Keratinocyte (primary cell): ENCODE data around the gene TOX2. TPM values are rescaled to one million over a fixed set of nuclear protein-coding genes. Genes with fewer than 3 reads are reported as not detected.

Experiments
- DNase-seq: peaks from one replicate; pipeline ENCODE4 v3.0.0-alpha.2; 2011; ENCODE audit warnings: low read depth, missing footprints, low spot score
- FAIRE-seq: peaks from 2 replicates; lab custom pipeline; 2011; peaks lifted over from hg19 to GRCh38; lab: Jason Lieb, UNC
- H2AFZ ChIP-seq: 2 replicates; pipeline ENCODE4 v1.6.0; 2012; ENCODE audit warnings: low read length, control low read depth, inconsistent platforms; ENCODE audit not compliant: control insufficient read depth
- H3K27ac ChIP-seq: 2 replicates; pipeline ENCODE4 v1.5.1; 2011; ENCODE audit warnings: low read length; ENCODE audit not compliant: control insufficient read depth, insufficient read depth
- H3K27me3 ChIP-seq: 3 replicates; pipeline ENCODE4 v1.6.0; 2011; ENCODE audit warnings: low read length; ENCODE audit not compliant: control insufficient read depth, insufficient read depth; ENCODE audit errors: extremely low read depth
- H3K36me3 ChIP-seq, 2 experiments: 2 replicates in 1 of 2; 3 replicates in 1 of 2; pipeline ENCODE4 v1.5.1; 2011; ENCODE audit warnings: low read length in 2 of 2, mild to moderate bottlenecking in 1 of 2; ENCODE audit not compliant: control insufficient read depth in 2 of 2, insufficient read depth in 2 of 2; ENCODE audit errors: extremely low read depth in 1 of 2
- H3K4me1 ChIP-seq: 3 replicates; pipeline ENCODE4 v1.5.1; 2011; ENCODE audit warnings: low read length; ENCODE audit not compliant: control insufficient read depth, insufficient read depth; ENCODE audit errors: extremely low read depth
- H3K4me2 ChIP-seq: 3 replicates; pipeline ENCODE4 v1.6.0; 2011; ENCODE audit warnings: low read depth, low read length; ENCODE audit not compliant: control insufficient read depth, insufficient read depth; ENCODE audit errors: extremely low read depth
- H3K4me3 ChIP-seq, 3 experiments: fragments of 200-600 bp in 1 of 3; sonication (generic) in 1 of 3; 2 replicates in 2 of 3; 3 replicates in 1 of 3; pipeline ENCODE4 v1.5.1; 2011 to 2016; ENCODE audit warnings: low read length in 3 of 3, mild to moderate bottlenecking in 3 of 3, control low read depth in 2 of 3, inconsistent platforms in 1 of 3, low read depth in 1 of 3, mixed read lengths in 1 of 3, mixed run types in 1 of 3, moderate library complexity in 1 of 3; ENCODE audit not compliant: control insufficient read depth in 2 of 3, insufficient read depth in 2 of 3; ENCODE audit errors: extremely low read depth in 1 of 3
- H3K79me2 ChIP-seq: 2 replicates; pipeline ENCODE4 v1.6.0; 2012; ENCODE audit warnings: low read length; ENCODE audit not compliant: control insufficient read depth, insufficient read depth
- H3K9ac ChIP-seq: 3 replicates; pipeline ENCODE4 v1.6.0; 2011; ENCODE audit warnings: low read length; ENCODE audit not compliant: control insufficient read depth, insufficient read depth; ENCODE audit errors: extremely low read depth
- H3K9me1 ChIP-seq: 3 replicates; pipeline ENCODE4 v1.6.0; 2011; ENCODE audit warnings: low read length; ENCODE audit not compliant: control insufficient read depth, insufficient read depth; ENCODE audit errors: extremely low read depth
- H3K9me3 ChIP-seq: 2 replicates; pipeline ENCODE4 v1.5.1; 2012; ENCODE audit warnings: low read depth, low read length; ENCODE audit not compliant: control insufficient read depth
- H4K20me1 ChIP-seq: 3 replicates; pipeline ENCODE4 v1.6.0; 2011; ENCODE audit warnings: low read length; ENCODE audit not compliant: control insufficient read depth, insufficient read depth; ENCODE audit errors: extremely low read depth
- CTCF ChIP-seq, 3 experiments: IDR thresholded peaks in 1 of 3; conservative IDR thresholded peaks in 1 of 3; optimal IDR thresholded peaks in 1 of 3; 2 replicates in 2 of 3; 3 replicates in 1 of 3; pipeline versions ENCODE3 to v1.5.1; 2011; ENCODE audit warnings: low read length in 3 of 3, mild to moderate bottlenecking in 3 of 3, moderate library complexity in 2 of 3, control low read depth in 1 of 3, inconsistent platforms in 1 of 3; ENCODE audit not compliant: insufficient read depth in 2 of 3; ENCODE audit errors: extremely low read depth in 1 of 3
- EZH2 ChIP-seq: IDR thresholded peaks from one replicate; pipeline ENCODE4 v1.6.1; 2012; ENCODE audit warnings: inconsistent platforms, mild to moderate bottlenecking, low read length, moderate library complexity
- dilution Hi-C: fragments of 300-500 bp; cut with MboI; formaldehyde crosslinking; loops from one replicate; pipeline ENCODE4 v1.7.0; 2020; ENCODE audit warnings: low sequenced_read_pairs; ENCODE audit not compliant: extremely low pct_ligation_motif_present
- polyA plus RNA-seq, 5 experiments: library from polyadenylated mRNA; depleted of rRNA in 3 of 5; stranded (reverse) in 3 of 5; stranded (forward) in 1 of 5; unstranded in 1 of 5; fragments of >200 nt; gene quantifications; 1 replicate in 1 of 5; 2 replicates in 3 of 5; 3 replicates in 1 of 5; pipeline versions ENCODE4 v1.2.1 to v1.2.3, GENCODE V29; 2011 to 2012; ENCODE audit warnings: missing spikeins in 2 of 5, low read depth in 1 of 5, low replicate concordance in 1 of 5

The TOX2 gene
- polyA plus RNA-seq, 1 donor (not counting 4 experiments of a cell fraction or from before 2014, with no cell fraction given): 0.20 TPM

DNA sequence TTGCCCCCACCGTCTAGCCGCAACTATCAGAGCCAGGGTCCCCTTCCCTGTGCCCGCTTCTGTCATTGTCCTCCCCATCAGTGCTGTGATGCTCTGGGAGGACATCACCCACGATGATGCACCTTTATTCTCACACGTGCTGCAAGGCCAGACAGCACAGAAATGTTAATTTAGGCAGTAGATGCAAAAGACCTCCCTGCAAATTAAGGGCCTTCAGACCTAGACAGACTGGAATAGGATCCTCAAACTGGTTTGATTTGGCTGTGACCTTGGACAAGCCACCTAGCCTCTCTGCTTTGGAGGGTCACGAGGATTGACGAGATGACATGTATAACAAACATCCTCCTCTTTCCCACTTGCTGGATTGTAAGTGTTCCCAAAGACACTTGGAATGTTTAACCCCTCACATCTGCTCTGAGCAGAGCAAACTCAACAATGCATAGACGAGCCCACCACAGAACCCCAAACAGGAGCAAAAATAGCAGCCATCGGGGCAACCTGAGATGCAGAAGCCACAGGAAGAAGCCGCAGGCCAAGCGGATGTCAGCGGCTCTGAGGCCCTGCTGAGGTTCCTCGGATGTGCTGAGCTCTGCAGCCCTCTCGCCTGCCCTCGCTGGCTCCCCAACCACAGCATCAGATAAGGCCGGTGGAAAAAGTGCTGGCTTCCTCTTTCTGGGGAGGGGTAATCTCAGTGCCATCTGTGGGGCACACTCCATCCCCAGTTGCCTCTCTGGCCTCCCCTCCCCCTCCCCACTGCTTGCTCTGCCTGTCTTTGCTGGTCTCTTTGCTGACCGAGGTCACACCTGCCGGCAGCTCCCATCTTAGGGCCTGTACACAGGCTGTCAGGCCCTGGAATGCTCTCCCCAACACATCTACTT lies 35.3 kb downstream of the TOX2 start:
- H3K4me1 ChIP-seq: peaks cover 20% of the 10 kb centered on the region
- no peak for FAIRE-seq
- H3K9me3 ChIP-seq: no peaks in the 10 kb centered on the region
- H3K79me2 ChIP-seq: no peaks in the 10 kb centered on the region
- H4K20me1 ChIP-seq: no peaks in the 10 kb centered on the region
- dilution Hi-C loops: no loop called here
- no peak overlapping the region for H3K4me3 ChIP-seq
- DNase-seq: no peak
- H3K4me2 ChIP-seq: no peak overlapping the region
- H3K27me3 ChIP-seq: peaks cover 8% of the 10 kb centered on the region
- no peak overlapping the region for H3K9ac ChIP-seq
- H3K27ac ChIP-seq: no peak overlapping the region
- H3K36me3 ChIP-seq: no peaks in the 10 kb centered on the region
- H3K9me1 ChIP-seq: no peaks in the 10 kb centered on the region
- H2AFZ ChIP-seq: no peak overlapping the region
- TF ChIP-seq EZH2: no peak
- TF ChIP-seq CTCF (optimal IDR thresholded peaks at IDR 0.05 in 1 of 3, IDR thresholded peaks at IDR 0.05 in 1 of 3, conservative IDR thresholded peaks at IDR 0.05 in 1 of 3; ENCODE audit: extremely low read depth in 1 of 3, insufficient read depth in 2 of 3, low read length in 3 of 3): no peak

DNA sequence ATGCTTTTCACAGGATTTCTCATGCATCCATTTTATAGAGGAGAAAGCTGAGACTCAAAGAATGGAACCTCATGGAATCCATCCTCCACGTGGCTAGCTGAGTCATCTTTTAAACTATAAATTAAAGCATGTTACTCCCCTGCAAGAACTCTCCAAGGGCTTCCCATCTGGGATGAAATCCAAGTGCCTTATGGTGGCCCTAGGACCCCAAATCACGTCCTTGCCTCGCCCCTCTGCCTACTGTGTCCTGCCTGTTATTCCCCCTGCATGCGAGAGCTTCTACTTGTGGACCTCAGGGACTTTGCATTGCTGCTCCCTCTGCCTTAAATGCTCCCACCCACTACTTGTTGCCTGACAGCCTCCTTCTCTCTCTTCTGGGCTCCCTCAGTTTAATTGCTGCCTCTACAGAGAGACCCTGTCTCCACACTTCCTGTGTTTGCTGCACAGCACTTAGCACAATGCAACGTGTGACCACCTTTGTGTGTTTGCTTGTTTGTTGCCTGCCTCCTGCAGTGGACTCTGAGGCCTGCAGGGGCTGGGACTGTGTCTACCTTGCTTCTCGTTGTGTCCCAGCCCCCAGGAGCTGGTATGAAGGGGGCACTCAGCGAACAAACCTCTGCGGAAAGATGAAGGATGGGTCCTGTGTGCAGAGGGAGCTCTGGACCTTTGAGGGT lies 39.4 kb downstream of the TOX2 start:
- H2AFZ ChIP-seq: no peak overlapping the region
- H4K20me1 ChIP-seq: no peaks in the 10 kb centered on the region
- H3K27ac ChIP-seq: no peak overlapping the region
- peak overlapping the region; percentile 24 for H3K4me2 ChIP-seq
- dilution Hi-C loops: no loop called here
- no peaks in the 10 kb centered on the region for H3K79me2 ChIP-seq
- H3K36me3 ChIP-seq: no peaks in the 10 kb centered on the region
- no peaks in the 10 kb centered on the region for H3K9me1 ChIP-seq
- no peaks in the 10 kb centered on the region for H3K9me3 ChIP-seq
- no peak for DNase-seq
- FAIRE-seq: no peak
- H3K4me1 ChIP-seq: peaks cover 42% of the 10 kb centered on the region
- no peak overlapping the region for H3K9ac ChIP-seq
- H3K4me3 ChIP-seq: no peak overlapping the region
- no peaks in the 10 kb centered on the region for H3K27me3 ChIP-seq
- no peak for TF ChIP-seq EZH2
- TF ChIP-seq CTCF (optimal IDR thresholded peaks at IDR 0.05 in 1 of 3, IDR thresholded peaks at IDR 0.05 in 1 of 3, conservative IDR thresholded peaks at IDR 0.05 in 1 of 3; ENCODE audit: extremely low read depth in 1 of 3, insufficient read depth in 2 of 3, low read length in 3 of 3): no peak
